Endothelial cell of hepatic sinusoid (primary cell): ENCODE data around the gene ELOVL2.

Experiments used
- in situ Hi-C: cut with HindIII; loops from 2 replicates; pipeline ENCODE4 v1.10.0; 2017; ENCODE audit warnings: low sequenced_read_pairs

The ELOVL2 gene

DNA sequence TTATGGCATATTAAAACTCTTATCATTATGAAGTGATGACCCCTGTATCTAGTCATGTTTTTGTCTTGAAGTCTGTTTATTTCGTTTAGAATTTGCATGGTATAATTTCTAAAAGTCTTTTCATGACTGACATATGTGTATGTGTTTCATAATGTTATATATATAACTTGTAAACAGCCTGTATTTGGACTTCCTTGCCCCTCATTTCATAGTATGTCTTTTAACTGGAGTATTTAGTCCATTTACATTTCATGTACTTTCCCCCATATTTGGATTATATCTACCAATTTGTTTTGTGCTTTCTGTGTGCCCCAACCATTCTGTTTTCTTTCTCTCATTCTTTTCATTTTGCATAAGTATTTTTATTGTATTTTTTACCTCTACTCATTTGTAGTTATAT, 98.3 kb downstream of the ELOVL2 start:
- in situ Hi-C loops = no loop called here

DNA sequence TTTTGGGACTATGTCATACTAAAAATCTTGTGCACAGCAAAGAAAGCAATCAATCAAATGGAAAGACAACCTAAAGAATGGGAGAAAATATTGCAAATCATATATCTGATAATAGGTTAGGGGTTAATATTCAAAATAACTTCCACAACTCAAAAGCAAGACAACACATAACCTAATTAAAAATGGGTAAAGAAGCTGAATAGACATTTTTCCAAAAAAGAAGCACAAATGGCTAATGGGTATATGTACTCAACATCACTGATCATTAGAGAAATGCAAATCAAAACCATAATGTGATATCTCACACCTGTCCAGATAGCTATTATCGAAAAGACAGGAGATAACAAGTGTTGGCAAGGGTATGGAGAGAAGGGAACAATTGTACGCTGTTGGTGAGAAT, 104.3 kb downstream of the ELOVL2 start:
- in situ Hi-C loops = no loop called here

- in situ Hi-C loops = no loop called here
These were observed 111.0 kb downstream of the ELOVL2 start for GRCh38 chr6:10933126-10933525.
